HG03354 (cell line): ENCODE results near the gene RNF167.
A peak's percentile ranks its signal among the peaks of the same experiment; 100 is the strongest.

Source experiments
- ATAC-seq: cut with Tn5 transposase; IDR thresholded peaks from one replicate; pipeline ENCODE4 v1.9.1; 2021; ENCODE audit warnings: mild to moderate bottlenecking; ENCODE audit not compliant: unreplicated experiment, poor library complexity, severe bottlenecking

Gene RNF167

GRCh38 chr17:4939796-4940554 is at the start of gene RNF167, which contains the start of gene SLC25A11:
Gene RNF167 (plus strand): TSS chr17:4940268. CDS start chr17:4940910, 642 bp downstream.
Gene SLC25A11 (minus strand): TSS chr17:4940046. CDS start chr17:4939910, 136 bp downstream.
- ATAC-seq, result peak; percentile 77

- no peak for ATAC-seq
These were observed 48.4 kb upstream of the RNF167 start for GRCh38 chr17:4891411-4892410.

- ATAC-seq, result no peak
These were observed 47.4 kb upstream of the RNF167 start for GRCh38 chr17:4892499-4893221.

- ATAC-seq, result no peak
These were observed 46.8 kb upstream of the RNF167 start for GRCh38 chr17:4893272-4893671.

GRCh38 chr17:4893721-4894560 is 46.1 kb upstream of the RNF167 start:
- no peak for ATAC-seq

- no peak for ATAC-seq
These were observed 44.9 kb upstream of the RNF167 start for GRCh38 chr17:4895121-4895520.

- no peak for ATAC-seq
These were observed 44.3 kb upstream of the RNF167 start for GRCh38 chr17:4895657-4896331.

GRCh38 chr17:4896332-4897197 is 43.5 kb upstream of the RNF167 start:
- no peak for ATAC-seq

GRCh38 chr17:4897198-4897687 is 42.8 kb upstream of the RNF167 start:
- no peak for ATAC-seq

GRCh38 chr17:4897785-4898184 is 42.3 kb upstream of the RNF167 start:
- no peak for ATAC-seq

- ATAC-seq, result no peak
These were observed 41.7 kb upstream of the RNF167 start for GRCh38 chr17:4898351-4898750.

GRCh38 chr17:4898927-4899326 is 41.1 kb upstream of the RNF167 start:
- ATAC-seq, result no peak

- ATAC-seq, result no peak
These were observed 40.5 kb upstream of the RNF167 start, which contains the start of gene C17orf107 for GRCh38 chr17:4899341-4900230. Gene C17orf107 (plus strand): TSS chr17:4899536. CDS start chr17:4899763, 227 bp downstream.

GRCh38 chr17:4900231-4901107 is 39.6 kb upstream of the RNF167 start:
- no peak for ATAC-seq

- no peak for ATAC-seq
These were observed 38.9 kb upstream of the RNF167 start for GRCh38 chr17:4901108-4901647.
